HG03039 (cell line): ENCODE data around the gene CAMK1.
A peak's percentile ranks its signal among the peaks of the same experiment; 100 is the strongest.
"Not testable (repeated sequence)": the region's sequence is repeated elsewhere in the genome, so short reads cannot be mapped to it uniquely, and the experiment has no call there.

Source experiments
- ATAC-seq: cut with Tn5 transposase; IDR thresholded peaks from one replicate; pipeline ENCODE4 v1.9.1; 2021; ENCODE audit warnings: mild to moderate bottlenecking, moderate library complexity; ENCODE audit not compliant: unreplicated experiment

The CAMK1 gene

GRCh38 chr3:9776896-9777693 is 7.3 kb upstream of the CAMK1 start:
- no peak for ATAC-seq

GRCh38 chr3:9771007-9771406 is 1.3 kb upstream of the CAMK1 start:
- ATAC-seq: not testable (repeated sequence)

GRCh38 chr3:9770276-9770812 is 597 bp upstream of the CAMK1 start:
- no peak for ATAC-seq

GRCh38 chr3:9769012-9769411 is 735 bp downstream of the CAMK1 start:
- no peak for ATAC-seq

GRCh38 chr3:9768141-9768775 is 1.5 kb downstream of the CAMK1 start:
- no peak for ATAC-seq

- ATAC-seq: no peak
These were observed 2.3 kb downstream of the CAMK1 start for GRCh38 chr3:9767418-9767817.

- ATAC-seq: no peak
These were observed 3.9 kb downstream of the CAMK1 start for GRCh38 chr3:9765865-9766264.

GRCh38 chr3:9762871-9763270 is 6.9 kb downstream of the CAMK1 start:
- no peak for ATAC-seq

GRCh38 chr3:9761919-9762318 is 7.8 kb downstream of the CAMK1 start:
- no peak for ATAC-seq

GRCh38 chr3:9760779-9761505 is 8.8 kb downstream of the CAMK1 start:
- no peak for ATAC-seq

- no peak for ATAC-seq
These were observed 12.3 kb downstream of the CAMK1 start for GRCh38 chr3:9757427-9757826.

GRCh38 chr3:9754678-9755077 is 15.1 kb downstream of the CAMK1 start:
- ATAC-seq: no peak

GRCh38 chr3:9750556-9751411 is 19.0 kb downstream of the CAMK1 start:
- no peak for ATAC-seq

- ATAC-seq: peak; percentile 89
These were observed 19.8 kb downstream of the CAMK1 start, which contains the start of gene OGG1 for GRCh38 chr3:9749645-9750555. TSS of gene OGG1 (plus strand) at chr3:9749952. CDS start at chr3:9750287, 335 bp downstream.

- ATAC-seq: no peak
These were observed 20.5 kb downstream of the CAMK1 start for GRCh38 chr3:9749296-9749644.

GRCh38 chr3:9748031-9748430 is 21.7 kb downstream of the CAMK1 start:
- ATAC-seq: no peak

GRCh38 chr3:9747267-9747666 is 22.5 kb downstream of the CAMK1 start:
- ATAC-seq: no peak

- no peak for ATAC-seq
These were observed 23.4 kb downstream of the CAMK1 start for GRCh38 chr3:9746330-9746729.

GRCh38 chr3:9745521-9745920 is 24.2 kb downstream of the CAMK1 start:
- no peak for ATAC-seq

GRCh38 chr3:9744162-9744561 is 25.6 kb downstream of the CAMK1 start:
- no peak for ATAC-seq
